ENCODE data around the gene NPEPL1.

Gene NPEPL1

DNA sequence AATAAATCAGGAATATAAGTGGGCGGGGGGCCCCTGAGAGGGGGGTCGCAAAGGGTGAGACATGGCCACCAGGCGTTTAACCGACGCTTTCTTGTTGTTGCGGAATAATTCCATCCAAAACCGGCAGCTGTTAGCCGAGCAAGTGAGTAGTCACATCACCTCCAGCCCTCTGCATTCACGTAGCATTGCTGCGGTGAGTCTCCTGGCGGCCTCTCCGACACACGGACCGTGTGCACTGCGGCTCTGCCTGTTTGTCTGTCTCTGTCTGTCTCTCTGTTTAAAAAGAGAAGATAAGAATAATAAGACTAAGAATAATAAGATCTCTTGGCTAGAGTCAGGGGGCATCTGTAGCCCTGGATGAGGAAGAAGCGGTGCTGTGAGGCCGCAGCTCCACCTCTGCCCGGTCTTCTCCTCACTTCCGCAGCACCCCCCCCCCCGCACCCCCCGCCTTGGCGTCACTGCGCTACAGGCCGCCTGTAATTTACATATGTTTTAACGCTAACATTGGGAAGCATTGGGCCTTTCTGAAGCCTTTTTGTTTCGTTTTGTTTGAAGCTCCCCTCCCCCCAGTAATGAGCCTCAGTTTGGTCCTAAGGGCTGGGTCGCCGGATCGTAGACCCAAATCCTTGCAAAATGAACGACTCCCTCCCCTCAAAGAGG is 40.5 kb upstream of the NPEPL1 start:
- TF ChIP-seq POLR2A (IDR thresholded peaks at IDR 0.05; ENCODE audit: low read length) (peak; percentile 48), GATA1 (IDR thresholded peaks at IDR 0.05; ENCODE audit: low read depth, low read length) (no peak)
- DNase-seq: peak; percentile 89 to 91

DNA sequence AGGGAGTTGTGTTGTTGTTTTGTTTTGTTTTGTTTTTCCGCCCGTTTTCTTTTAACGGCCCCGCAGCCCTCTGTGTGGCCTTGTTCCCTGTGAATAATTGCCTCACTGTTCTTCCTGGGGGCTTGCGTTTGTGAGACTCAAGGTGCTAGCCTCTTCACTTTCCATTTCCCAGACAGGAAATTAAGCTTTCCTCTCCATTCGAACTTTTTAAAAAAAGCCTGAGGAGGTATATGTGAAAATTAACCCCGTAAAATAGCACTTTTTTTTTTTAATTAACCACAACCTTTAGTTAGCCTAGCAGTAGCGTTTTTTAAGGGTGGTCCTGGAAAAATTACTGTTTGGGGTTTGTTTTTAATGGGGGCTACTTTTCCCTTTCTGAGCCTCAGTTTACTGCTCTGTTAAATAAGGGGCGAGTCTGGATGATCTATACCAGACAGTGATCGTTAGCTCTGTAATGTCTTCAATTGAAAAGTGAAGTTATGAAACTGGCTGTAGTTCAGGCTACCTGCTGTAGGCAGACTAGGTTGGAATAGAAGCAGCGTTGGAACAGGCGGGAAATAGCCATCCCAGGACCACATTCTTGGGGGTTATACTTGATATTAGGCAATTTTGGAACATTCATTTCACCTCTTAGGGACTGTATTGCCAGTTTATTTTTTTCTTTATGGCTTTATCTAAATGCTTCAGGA is 39.9 kb upstream of the NPEPL1 start:
- TF ChIP-seq POLR2A (IDR thresholded peaks at IDR 0.05; ENCODE audit: low read length): no peak
- no peak for TF ChIP-seq GATA1 (IDR thresholded peaks at IDR 0.05; ENCODE audit: low read depth, low read length)
- DNase-seq: peak; percentile 32 to 57

DNA sequence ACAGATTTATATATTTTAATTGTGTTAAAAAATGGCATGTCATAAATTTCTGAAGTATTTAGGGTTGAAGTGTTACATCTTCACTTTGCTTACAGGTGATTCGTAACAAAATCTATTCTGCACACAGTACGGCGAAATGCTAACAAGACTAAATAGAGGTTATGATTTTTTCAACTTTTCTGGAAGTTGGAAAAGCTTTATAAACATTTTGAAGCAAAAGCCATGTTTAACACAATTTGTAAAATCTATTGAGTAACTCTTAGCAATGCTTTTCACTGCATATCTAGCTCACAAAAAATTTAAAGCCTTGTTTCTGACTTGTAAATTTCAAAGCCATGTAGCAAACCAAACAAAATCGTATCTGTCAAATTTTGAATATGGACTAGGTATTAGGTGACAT is 38.3 kb upstream of the NPEPL1 start:
- DNase-seq: no peak
- TF ChIP-seq POLR2A (IDR thresholded peaks at IDR 0.05; ENCODE audit: low read length): no peak
- TF ChIP-seq GATA1 (IDR thresholded peaks at IDR 0.05; ENCODE audit: low read depth, low read length): no peak

DNA sequence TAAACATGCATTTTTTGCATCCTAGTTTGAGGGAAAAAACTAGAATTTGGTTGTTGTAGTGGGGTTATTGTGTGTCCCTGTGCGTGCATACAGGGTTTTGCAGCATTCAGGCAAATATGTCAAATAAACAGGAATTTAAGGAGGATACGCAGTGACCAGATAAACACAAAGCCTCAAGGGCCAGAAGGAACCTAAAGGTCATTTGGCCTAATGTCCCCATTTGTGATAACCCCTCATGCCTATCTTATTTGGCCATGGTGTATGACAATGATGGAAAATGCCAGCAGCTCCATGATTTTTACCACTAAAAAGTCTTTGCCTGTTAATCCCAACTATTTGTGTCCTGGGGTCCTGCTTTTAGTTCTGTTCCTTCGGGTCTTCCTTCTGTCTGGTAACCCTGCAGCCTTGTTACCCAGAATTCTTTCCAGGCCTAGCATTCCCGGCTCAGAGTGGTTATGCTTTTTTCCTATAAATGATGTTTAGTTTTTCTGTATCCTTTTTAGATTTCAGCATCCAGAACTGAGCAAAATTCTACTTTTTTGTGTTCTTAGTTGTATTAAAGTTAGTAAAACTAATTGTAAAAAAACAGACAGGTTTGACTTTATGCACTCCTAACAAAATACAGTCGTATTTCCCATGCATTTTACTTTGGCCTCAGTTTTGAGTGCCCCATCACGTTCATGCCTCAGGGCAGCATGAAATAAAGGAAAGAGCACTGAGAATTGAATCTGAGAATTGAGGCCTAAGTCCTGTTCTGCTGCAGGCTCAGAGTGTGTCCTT is 37.1 kb upstream of the NPEPL1 start:
- TF ChIP-seq POLR2A (IDR thresholded peaks at IDR 0.05; ENCODE audit: low read length): no peak
- TF ChIP-seq GATA1 (IDR thresholded peaks at IDR 0.05; ENCODE audit: low read depth, low read length): no peak
- no peak for DNase-seq

DNA sequence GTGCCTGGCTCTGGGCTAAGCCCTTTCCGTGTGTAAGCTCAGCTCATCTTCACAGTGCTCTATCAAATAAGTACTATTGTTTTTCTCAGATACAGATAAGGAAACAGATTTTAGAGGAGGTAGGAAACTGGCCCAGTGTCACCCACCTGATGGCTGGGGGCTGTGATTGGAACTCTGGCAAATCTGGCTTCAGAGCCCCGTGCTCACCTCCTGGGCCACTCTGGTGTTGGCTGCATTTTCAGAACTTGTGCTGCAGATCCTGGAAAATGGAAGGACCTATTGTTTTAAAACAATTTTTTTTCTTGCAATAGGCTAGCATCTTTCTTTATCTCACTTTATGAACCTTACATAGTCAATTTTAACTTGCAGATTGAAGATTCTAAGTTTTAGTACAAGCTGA is 35.8 kb upstream of the NPEPL1 start:
- no peak for DNase-seq
- TF ChIP-seq POLR2A (IDR thresholded peaks at IDR 0.05; ENCODE audit: low read length) (no peak), GATA1 (IDR thresholded peaks at IDR 0.05; ENCODE audit: low read depth, low read length) (no peak)

DNA sequence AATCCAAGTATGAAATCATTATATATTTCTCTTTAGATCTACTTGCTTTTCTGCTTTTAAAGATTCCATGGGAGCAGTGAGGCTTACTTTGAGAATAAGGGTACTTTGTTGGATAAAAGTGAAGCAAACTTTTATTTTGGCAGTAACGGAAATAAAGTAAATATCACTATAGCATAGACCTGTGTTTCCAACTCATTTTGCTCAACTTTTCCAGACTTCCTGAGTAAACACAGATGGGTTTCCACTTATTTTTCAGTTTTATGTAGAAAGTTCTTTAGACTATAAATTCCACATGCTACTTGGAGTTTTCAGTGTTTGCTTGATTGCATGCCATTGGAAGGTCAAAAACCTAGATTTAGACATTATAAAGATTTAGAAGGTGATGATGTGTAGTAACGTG is 35.3 kb upstream of the NPEPL1 start:
- DNase-seq: no peak
- no peak for TF ChIP-seq POLR2A (IDR thresholded peaks at IDR 0.05; ENCODE audit: low read length)

DNA sequence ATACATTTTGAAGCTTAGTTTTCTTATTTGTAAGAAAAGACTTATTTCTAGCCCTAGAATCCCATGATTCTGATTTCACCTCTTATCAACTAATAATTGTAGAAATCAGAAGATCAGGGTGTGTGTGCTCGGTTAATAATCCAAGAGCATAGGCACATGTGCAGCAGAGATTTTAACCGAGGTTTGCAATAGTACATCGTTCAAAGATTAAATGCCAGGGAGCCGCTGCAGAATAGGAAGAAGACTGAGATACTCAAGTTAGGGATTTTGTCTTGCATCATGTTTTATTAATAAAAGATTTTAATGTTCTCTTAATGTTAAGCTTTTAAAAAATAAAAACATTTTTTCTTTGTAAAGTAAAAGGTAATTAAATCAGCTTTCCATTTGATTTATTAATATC is 34.6 kb upstream of the NPEPL1 start:
- no peak for DNase-seq
- TF ChIP-seq GATA1 (IDR thresholded peaks at IDR 0.05; ENCODE audit: low read depth, low read length): no peak
- TF ChIP-seq POLR2A (IDR thresholded peaks at IDR 0.05; ENCODE audit: low read length): no peak

DNA sequence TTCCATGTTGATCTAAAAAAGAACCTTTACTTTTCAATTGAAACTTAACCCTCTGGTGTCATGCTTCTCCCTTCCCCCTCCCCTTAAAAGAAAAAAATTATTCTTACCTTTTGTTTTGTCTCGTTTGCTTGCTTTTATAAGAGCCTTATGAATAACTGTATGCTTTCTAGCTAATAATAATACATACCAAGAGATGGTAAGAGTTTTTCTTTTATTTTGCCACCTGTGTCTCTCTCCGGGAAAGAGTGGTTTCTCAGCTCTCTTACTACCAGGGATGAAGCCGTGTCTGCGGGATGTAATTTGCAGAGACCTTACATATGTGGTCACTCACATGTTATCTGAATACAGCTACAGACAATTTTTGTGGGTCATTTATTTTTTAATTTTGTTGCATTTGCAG is 33.8 kb upstream of the NPEPL1 start:
- no peak for DNase-seq
- TF ChIP-seq POLR2A (IDR thresholded peaks at IDR 0.05; ENCODE audit: low read length): no peak
- TF ChIP-seq GATA1 (IDR thresholded peaks at IDR 0.05; ENCODE audit: low read depth, low read length): no peak

DNA sequence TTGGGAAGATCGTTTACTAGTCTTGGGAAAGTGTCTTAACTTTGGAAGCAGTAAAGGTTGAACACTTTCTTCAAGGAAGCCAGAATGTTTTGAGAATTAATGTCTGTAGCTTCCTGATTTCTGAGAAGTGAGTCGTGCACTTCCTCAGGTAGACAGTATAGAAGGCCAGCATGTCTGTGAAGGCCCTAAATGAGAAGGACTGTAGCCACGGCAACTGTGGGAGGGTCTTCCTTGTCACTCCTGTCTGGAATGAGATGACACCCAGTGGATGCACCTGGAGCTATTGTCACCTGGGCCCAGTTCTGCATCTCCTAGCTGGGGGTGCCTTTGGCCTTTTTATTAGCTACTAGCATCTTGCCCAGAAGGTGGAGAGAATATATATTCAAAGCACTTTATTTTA is 32.8 kb upstream of the NPEPL1 start:
- TF ChIP-seq POLR2A (IDR thresholded peaks at IDR 0.05; ENCODE audit: low read length) (no peak), GATA1 (IDR thresholded peaks at IDR 0.05; ENCODE audit: low read depth, low read length) (no peak)
- DNase-seq: no peak

DNA sequence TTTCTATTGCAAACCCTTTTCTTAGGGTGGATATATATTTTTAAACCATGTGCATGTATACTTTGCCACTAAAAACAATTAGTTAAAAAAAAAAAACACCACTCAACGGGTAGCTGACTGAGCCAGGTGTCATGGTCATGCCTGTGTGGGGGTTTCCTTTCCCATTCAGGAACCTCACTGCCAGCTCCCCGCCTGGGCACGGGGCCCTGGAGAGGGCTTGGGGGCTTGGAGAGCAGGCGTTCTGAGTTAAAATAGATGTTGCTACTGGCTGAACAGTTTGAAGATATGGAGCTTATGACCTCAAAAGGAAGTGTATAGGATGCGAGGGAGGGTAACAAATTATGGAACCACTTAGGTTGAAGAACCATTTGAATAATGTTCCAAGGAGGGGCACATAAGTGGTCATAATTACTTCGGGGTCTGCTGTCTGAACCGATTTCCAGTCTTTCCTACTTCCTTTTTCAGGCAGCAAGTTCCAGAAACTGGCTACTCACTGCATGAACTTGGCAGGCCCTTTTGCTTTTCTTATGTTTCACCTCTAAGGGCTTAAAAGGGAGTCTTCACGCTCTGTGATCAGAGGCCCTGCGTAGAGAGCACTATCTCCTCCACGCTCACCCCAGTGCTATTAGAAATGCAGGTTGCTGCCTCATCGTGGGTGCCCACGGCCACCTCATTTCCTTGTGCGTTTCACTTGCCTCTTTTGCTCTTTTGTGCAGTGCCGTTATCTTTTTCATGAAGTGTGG is 31.6 kb upstream of the NPEPL1 start:
- DNase-seq: no peak
- TF ChIP-seq POLR2A (IDR thresholded peaks at IDR 0.05; ENCODE audit: low read length): no peak
- no peak for TF ChIP-seq GATA1 (IDR thresholded peaks at IDR 0.05; ENCODE audit: low read depth, low read length)

DNA sequence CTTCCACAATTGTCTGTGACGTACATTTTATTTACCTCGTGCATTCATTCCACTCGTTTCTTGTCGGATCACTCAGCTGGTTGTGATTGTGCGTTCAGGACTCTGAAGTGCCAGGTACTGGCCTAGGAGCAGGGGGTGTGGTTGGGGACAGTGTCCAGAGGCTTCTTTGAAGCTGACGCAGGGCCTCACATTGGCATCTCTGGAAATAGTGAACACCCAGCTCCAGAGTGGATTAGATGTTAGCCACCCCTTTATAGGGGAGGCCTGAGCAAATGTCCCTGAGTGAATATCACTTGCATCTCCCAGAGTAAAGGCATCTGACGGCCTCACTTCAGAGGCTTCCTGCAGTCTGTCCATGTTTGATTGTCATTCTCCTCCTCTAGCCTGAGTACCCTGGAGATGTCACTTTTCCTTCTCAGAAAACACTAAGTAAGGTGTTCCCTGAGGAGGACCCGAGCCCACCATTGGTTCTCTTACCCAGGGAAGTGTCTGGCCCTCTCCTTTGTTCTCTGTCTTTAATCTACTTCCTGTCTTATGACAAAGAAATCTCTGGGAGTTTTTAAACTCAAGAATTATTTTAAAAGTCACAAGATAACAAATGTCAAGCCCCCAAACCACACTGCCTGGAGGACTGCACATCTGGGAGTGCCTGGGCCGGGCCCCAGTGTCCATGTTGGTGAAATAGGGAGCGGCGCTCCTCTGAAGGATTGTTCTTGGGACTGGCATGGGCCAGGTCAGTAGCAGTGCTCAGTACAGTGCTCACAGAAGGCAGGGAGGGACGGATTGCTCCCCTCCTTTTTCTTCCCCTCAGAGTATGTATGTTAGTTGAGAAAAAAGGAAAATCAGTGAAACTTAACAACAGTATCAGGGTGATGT is 30.8 kb upstream of the NPEPL1 start:
- no peak for DNase-seq
- TF ChIP-seq POLR2A (IDR thresholded peaks at IDR 0.05; ENCODE audit: low read length) (no peak), GATA1 (IDR thresholded peaks at IDR 0.05; ENCODE audit: low read depth, low read length) (no peak)

DNA sequence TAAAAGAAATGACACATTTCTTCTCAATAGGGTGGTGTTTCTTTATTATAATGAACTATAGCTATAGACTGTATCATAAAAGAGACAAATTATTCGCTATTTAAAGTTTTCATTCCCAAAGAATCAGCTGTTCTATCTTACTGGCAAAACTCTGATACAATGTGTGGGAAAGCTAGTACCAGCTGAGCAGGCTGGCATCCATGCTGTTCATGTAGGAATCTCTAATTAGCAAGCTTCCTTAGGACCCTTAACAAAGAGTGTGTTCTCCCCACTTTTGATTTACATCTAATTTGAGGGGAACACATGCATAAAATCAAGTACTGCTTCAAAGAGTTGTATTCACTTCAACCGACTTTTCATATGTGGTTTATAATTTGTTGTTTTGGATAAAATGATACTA is 28.3 kb upstream of the NPEPL1 start:
- DNase-seq: no peak
- TF ChIP-seq GATA1 (IDR thresholded peaks at IDR 0.05; ENCODE audit: low read depth, low read length) (no peak), POLR2A (IDR thresholded peaks at IDR 0.05; ENCODE audit: low read length) (no peak)

DNA sequence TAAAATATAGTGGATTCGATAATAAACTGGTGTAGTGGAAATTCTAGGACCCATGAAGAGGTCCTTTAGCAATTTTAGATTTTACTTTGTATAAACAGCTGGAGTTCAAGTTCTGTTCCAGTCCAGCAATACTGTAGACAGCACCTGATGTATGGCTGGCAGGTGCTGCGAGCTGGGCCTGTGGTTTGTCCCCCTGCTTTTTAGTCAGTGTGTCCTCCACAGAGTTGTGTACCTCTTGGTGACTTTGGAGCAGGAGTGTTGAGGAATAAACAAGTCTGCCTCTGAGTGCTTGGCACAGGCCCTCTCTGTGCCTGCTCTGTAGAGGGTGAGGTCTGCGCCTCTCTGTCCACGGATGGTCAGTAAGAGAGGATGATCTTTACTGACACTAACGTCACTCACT is 27.7 kb upstream of the NPEPL1 start:
- TF ChIP-seq GATA1 (IDR thresholded peaks at IDR 0.05; ENCODE audit: low read depth, low read length): no peak
- no peak for TF ChIP-seq POLR2A (IDR thresholded peaks at IDR 0.05; ENCODE audit: low read length)

More for the DNA sequence above, 27.7 kb upstream of the NPEPL1 start:
- DNase-seq: no peak
